K562 (cell line): ENCODE measurements around the gene PKDCC. TPM values are rescaled to one million over a fixed set of nuclear protein-coding genes. Genes with fewer than 3 reads are reported as not detected.

Experiments
- ATAC-seq: fragments of 200-7000 bp; cut with Tn5 transposase; 3 replicates; pipeline ENCODE4 v1.9.1; 2020; ENCODE audit warnings: moderate library complexity
- BruUV-seq: library from RNA; stranded (reverse); fragments of 400-500 nt; replicated peaks from 2 replicates; lab custom pipeline; 2021; lab: Mats Ljungman, UMichigan
- CTCF ChIA-PET: fragments of 300-600 bp; formaldehyde crosslinking; extraction: SDS; loops from one replicate; lab custom pipeline; 2021; ENCODE audit warnings: low intra/inter-chr PET ratio; lab: Yijun Ruan, JAX
- POLR2A ChIA-PET: fragments of 300-600, 350-650 bp; sonication (Branson Sonifier 250); formaldehyde crosslinking; extraction: SDS; loops from one replicate; lab custom pipeline; 2021; ENCODE audit warnings: antibody characterized with exemption, inconsistent platforms; lab: Yijun Ruan, JAX
- DNase-seq, 4 experiments: peaks; one replicate each; pipeline versions ENCODE4 v3.0.0 to v3.0.0-alpha.2; 2011 to 2018; ENCODE audit warnings: low spot score in 3 of 4, mixed read lengths in 3 of 4; ENCODE audit errors: extremely low read depth in 1 of 4
- FAIRE-seq: peaks from 2 replicates; lab custom pipeline; 2011; peaks lifted over from hg19 to GRCh38; lab: Jason Lieb, UNC
- H2AFZ ChIP-seq: 2 replicates; pipeline ENCODE4 v1.6.0; 2011; ENCODE audit warnings: low read depth, low read length, control low read depth, inconsistent platforms
- H3K27ac ChIP-seq: fragments of 200-600 bp; 3 replicates; pipeline ENCODE4 v1.8.0; 2011; ENCODE audit warnings: low read depth, mild to moderate bottlenecking, control low read depth, inconsistent platforms, low read length, moderate library complexity, mixed read lengths; ENCODE audit errors: extremely low read depth
- H3K27me3 ChIP-seq, 2 experiments: fragments of 300-600 bp in 1 of 2; 2 replicates in 1 of 2; 3 replicates in 1 of 2; pipeline versions ENCODE4 v1.6.0 to v1.8.0; 2011; ENCODE audit warnings: inconsistent platforms in 2 of 2, low read length in 2 of 2, mild to moderate bottlenecking in 1 of 2, mixed read lengths in 1 of 2, moderate library complexity in 1 of 2; ENCODE audit not compliant: control insufficient read depth in 2 of 2, insufficient read depth in 2 of 2
- H3K36me3 ChIP-seq: fragments of 300-600 bp; 3 replicates; pipeline ENCODE4 v1.8.0; 2011; ENCODE audit warnings: mild to moderate bottlenecking, low read length, inconsistent platforms; ENCODE audit not compliant: control insufficient read depth, insufficient read depth
- H3K4me1 ChIP-seq, 2 experiments: fragments of 200-600 bp in 1 of 2; replicated peaks in 1 of 2; 2 replicates in 1 of 2; 3 replicates in 1 of 2; pipeline versions ENCODE4 v1.5.1 to v1.8.0; 2011; ENCODE audit warnings: inconsistent platforms in 2 of 2, low read length in 2 of 2, mild to moderate bottlenecking in 1 of 2, mixed read lengths in 1 of 2, moderate library complexity in 1 of 2; ENCODE audit not compliant: control insufficient read depth in 2 of 2, insufficient read depth in 2 of 2
- H3K4me2 ChIP-seq: 2 replicates; pipeline ENCODE4 v1.6.1; 2011; ENCODE audit warnings: low read length, control low read depth, inconsistent platforms, mixed read lengths; ENCODE audit not compliant: insufficient read depth
- H3K4me3 ChIP-seq: fragments of 200-600 bp; sonication (generic), shearing (Covaris generic); 2 replicates; pipeline ENCODE4 v1.5.1; 2016; ENCODE audit warnings: control low read depth, inconsistent platforms
- H3K79me2 ChIP-seq: fragments of 200-600 bp; 3 replicates; pipeline ENCODE4 v1.8.0; 2011; ENCODE audit warnings: low read length, inconsistent platforms; ENCODE audit not compliant: control insufficient read depth, insufficient read depth
- H3K9ac ChIP-seq, 2 experiments: 2 replicates each; pipeline versions ENCODE4 v1.6.0 to v1.6.1; 2011; ENCODE audit warnings: low read depth in 2 of 2, low read length in 2 of 2, control low read depth in 1 of 2, inconsistent platforms in 1 of 2, mild to moderate bottlenecking in 1 of 2, mixed read lengths in 1 of 2; ENCODE audit not compliant: insufficient read depth in 1 of 2
- H3K9me1 ChIP-seq: one replicate; pipeline ENCODE4 v1.6.0; 2011; ENCODE audit warnings: inconsistent platforms, mild to moderate bottlenecking, low read length, moderate library complexity; ENCODE audit not compliant: control insufficient read depth, insufficient read depth
- H3K9me3 ChIP-seq: replicated peaks from 2 replicates; pipeline ENCODE4 v1.5.1; 2011; ENCODE audit warnings: low read depth, low read length, inconsistent platforms; ENCODE audit not compliant: control insufficient read depth, insufficient read depth
- H4K20me1 ChIP-seq: replicated peaks from 2 replicates; pipeline ENCODE4 v1.6.1; 2011; ENCODE audit warnings: low read length, inconsistent platforms, mixed read lengths; ENCODE audit not compliant: control insufficient read depth, insufficient read depth
- BRD9 ChIP-seq: fragments of 450-650 bp; IDR thresholded peaks from 2 replicates; pipeline ENCODE4 v1.6.1; 2018; ENCODE audit warnings: low read depth; ENCODE audit not compliant: partially characterized antibody
- COPS2 ChIP-seq: fragments of 450-650 bp; conservative IDR thresholded peaks from 2 replicates; pipeline ENCODE4 v1.6.1; 2016; ENCODE audit warnings: mild to moderate bottlenecking, moderate library complexity
- ILF3 ChIP-seq: fragments of 450-650 bp; IDR thresholded peaks from 2 replicates; pipeline ENCODE4 v1.6.1; 2018; ENCODE audit warnings: antibody characterized with exemption, mild to moderate bottlenecking, moderate library complexity, borderline replicate concordance
- MBD2 ChIP-seq: sonication (generic); IDR thresholded peaks from 2 replicates; pipeline ENCODE4 v1.6.1; 2016; ENCODE audit warnings: low read depth, borderline replicate concordance
- MCM2 ChIP-seq: fragments of 450-650 bp; IDR thresholded peaks from 2 replicates; pipeline ENCODE4 v1.6.1; 2017; ENCODE audit warnings: low read depth, mild to moderate bottlenecking
- RBM25 ChIP-seq: fragments of 200-400 bp; formaldehyde crosslinking; IDR thresholded peaks from 2 replicates; pipeline ENCODE4 v1.6.1; 2018; ENCODE audit warnings: low read length, low read depth, moderate library complexity; ENCODE audit not compliant: severe bottlenecking
- SMAD2 ChIP-seq: fragments of 150-350 bp; IDR thresholded peaks from 2 replicates; pipeline ENCODE4 v1.6.1; 2014; ENCODE audit warnings: low read depth, mild to moderate bottlenecking, low read length
- ZBTB8A ChIP-seq: fragments of 450-650 bp; IDR thresholded peaks from 2 replicates; pipeline ENCODE4 v1.6.1; 2018; ENCODE audit warnings: mild to moderate bottlenecking, moderate library complexity; ENCODE audit not compliant: partially characterized antibody
- ZNF232 ChIP-seq: sonication (generic); formaldehyde crosslinking; IDR thresholded peaks from 2 replicates; pipeline ENCODE4 v1.8.0; 2022; ENCODE audit warnings: mild to moderate bottlenecking, missing genetic modification reagents
- ZNF354B ChIP-seq: fragments of 250-450 bp; sonication (Bioruptor Pico); IDR thresholded peaks from 2 replicates; pipeline ENCODE4 v1.4.0; 2020
- WGBS: fragments of 100-300 bp; shearing (Covaris generic); methylation state at CpG from one replicate; pipeline ENCODE4 v1.1.6; 2016; ENCODE audit warnings: low coverage, mixed read lengths; ENCODE audit not compliant: insufficient coverage; ENCODE audit errors: missing lambda C conversion rate; 5-methylcytosine and 5-hydroxymethylcytosine counted together
- in situ Hi-C: fragments of 300-500 bp; cut with MboI; formaldehyde crosslinking; loops from 4 replicates; pipeline ENCODE4 v1.15.0; 2018; ENCODE audit warnings: inconsistent platforms, mixed read lengths
- intact Hi-C: fragments of 100-400 bp; cut with micrococcal nuclease; formaldehyde crosslinking; loops from 2 replicates; pipeline ENCODE4 v1.14.2; 2022
- polyA plus RNA-seq, 8 experiments: library from polyadenylated mRNA; depleted of rRNA in 4 of 8; stranded (reverse) in 5 of 8; unstranded in 3 of 8; fragments of >200 nt; fragmentation: Nextera tagmentation in 2 of 8; fragmentation: Illumina TruSeq in 1 of 8; extraction: Ambion mirVana in 2 of 8; extraction: Trizol in 1 of 8; gene quantifications; 2 replicates each; pipeline versions ENCODE4 v1.2.1 to v1.2.3, GENCODE V29; 2011 to 2014; ENCODE audit warnings: inconsistent platforms in 1 of 8, missing spikeins in 1 of 8
- total RNA-seq, 7 experiments: library from RNA; depleted of rRNA in 6 of 7; stranded (reverse); fragments of >200 nt in 6 of 7; fragmentation: Illumina TruSeq in 2 of 7; extraction: Trizol in 2 of 7; gene quantifications; 2 replicates each; pipeline versions ENCODE4 v1.2.1 to v1.2.3, GENCODE V29; 2011 to 2021; ENCODE audit warnings: low replicate concordance in 1 of 7
- TF ChIP-seq, protein P1 (sequence below): fragments of 250-450 bp; sonication (Bioruptor Pico); IDR thresholded peaks from 2 replicates; pipeline ENCODE4 v1.4.0; 2020; ENCODE audit warnings: mild to moderate bottlenecking, moderate library complexity

Gene PKDCC
- total and polyA plus RNA-seq, 9 of the 15 experiments (the other 6 are each of a cell fraction or from before 2014, with no cell fraction given): 0.62 to 14.8 (median 1.3) TPM; not detected in 2

GRCh38 chr2:42055573-42056514, 8.0 kb downstream of the PKDCC start:
- BruUV-seq: no TSS peak
- WGBS: 0% methylated on average over 4 of the region's 4 CpGs

GRCh38 chr2:42057159-42057901, 9.5 kb downstream of the PKDCC start:
- Histone ChIP-seq H3K27me3 (peaks cover 6 to 63% of the 10 kb centered on the region in 2 experiments), H3K4me1 (peaks cover 0 to 8% of the 10 kb centered on the region in 2 experiments; a peak in 3 of 5 replicates), H2AFZ (no peak overlapping the region), H3K9me3 (no peaks in the 10 kb centered on the region), H3K27ac (no peak overlapping the region), H3K4me2 (no peak overlapping the region), H3K79me2 (no peaks in the 10 kb centered on the region), H4K20me1 (peaks cover 6% of the 10 kb centered on the region; the same call in 1 of the 2 replicates), H3K9me1 (peaks cover 2% of the 10 kb centered on the region), H3K9ac (no peak overlapping the region), H3K4me3 (no peak overlapping the region), H3K36me3 (no peaks in the 10 kb centered on the region)
- BruUV-seq: no TSS peak
- intact Hi-C loops: no loop called here
- DNase-seq (no peak), FAIRE-seq (no peak), ATAC-seq (no peak)
- CTCF ChIA-PET: no interaction called here
- POLR2A ChIA-PET: interaction anchor here (0.6 to 0.8 kb wide), 3 partner anchors 16 to 75 kb away, joined by 3 read pairs; no protein-coding TSS in a partner anchor
- WGBS: 3% methylated on average over 7 of the region's 8 CpGs
- in situ Hi-C loops: no loop called here
- TF ChIP-seq ILF3 (no peak), MCM2 (no peak), COPS2 (no peak), ZBTB8A (no peak), SMAD2 (no peak), MBD2 (no peak), ZNF354B (no peak), BRD9 (no peak)
- TF ChIP-seq, protein P1, sequence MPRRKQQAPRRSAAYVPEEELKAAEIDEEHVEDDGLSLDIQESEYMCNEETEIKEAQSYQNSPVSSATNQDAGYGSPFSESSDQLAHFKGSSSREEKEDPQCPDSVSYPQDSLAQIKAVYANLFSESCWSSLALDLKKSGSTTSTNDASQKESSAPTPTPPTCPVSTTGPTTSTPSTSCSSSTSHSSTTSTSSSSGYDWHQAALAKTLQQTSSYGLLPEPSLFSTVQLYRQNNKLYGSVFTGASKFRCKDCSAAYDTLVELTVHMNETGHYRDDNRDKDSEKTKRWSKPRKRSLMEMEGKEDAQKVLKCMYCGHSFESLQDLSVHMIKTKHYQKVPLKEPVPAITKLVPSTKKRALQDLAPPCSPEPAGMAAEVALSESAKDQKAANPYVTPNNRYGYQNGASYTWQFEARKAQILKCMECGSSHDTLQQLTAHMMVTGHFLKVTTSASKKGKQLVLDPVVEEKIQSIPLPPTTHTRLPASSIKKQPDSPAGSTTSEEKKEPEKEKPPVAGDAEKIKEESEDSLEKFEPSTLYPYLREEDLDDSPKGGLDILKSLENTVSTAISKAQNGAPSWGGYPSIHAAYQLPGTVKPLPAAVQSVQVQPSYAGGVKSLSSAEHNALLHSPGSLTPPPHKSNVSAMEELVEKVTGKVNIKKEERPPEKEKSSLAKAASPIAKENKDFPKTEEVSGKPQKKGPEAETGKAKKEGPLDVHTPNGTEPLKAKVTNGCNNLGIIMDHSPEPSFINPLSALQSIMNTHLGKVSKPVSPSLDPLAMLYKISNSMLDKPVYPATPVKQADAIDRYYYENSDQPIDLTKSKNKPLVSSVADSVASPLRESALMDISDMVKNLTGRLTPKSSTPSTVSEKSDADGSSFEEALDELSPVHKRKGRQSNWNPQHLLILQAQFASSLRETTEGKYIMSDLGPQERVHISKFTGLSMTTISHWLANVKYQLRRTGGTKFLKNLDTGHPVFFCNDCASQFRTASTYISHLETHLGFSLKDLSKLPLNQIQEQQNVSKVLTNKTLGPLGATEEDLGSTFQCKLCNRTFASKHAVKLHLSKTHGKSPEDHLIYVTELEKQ (CRISPR knock-in tag): no peak

More at GRCh38 chr2:42055573-42056514, 8.0 kb downstream of the PKDCC start:
- ChIA-PET POLR2A (interaction anchor here (0.6 to 1.1 kb wide), 3 partner anchors 9 to 162 kb away, joined by 3 to 4 read pairs (median 3); no protein-coding TSS in a partner anchor), CTCF (no interaction called here)
- no peaks in the 10 kb centered on the region for H3K9me3 ChIP-seq
- peaks cover 0 to 8% of the 10 kb centered on the region in 2 experiments; a peak in 3 of 5 replicates for H3K4me1 ChIP-seq
- in situ Hi-C loops: no loop called here
- DNase-seq: no peak
- no peak for ATAC-seq
- TF ChIP-seq ZNF232 (CRISPR knock-in tag): no peak
- TF ChIP-seq RBM25: peak; percentile 29
- no peak overlapping the region for H2AFZ ChIP-seq
- H3K36me3 ChIP-seq: no peaks in the 10 kb centered on the region
- peaks cover 6 to 66% of the 10 kb centered on the region in 2 experiments; a peak in 4 of 5 replicates for H3K27me3 ChIP-seq
- no peak for FAIRE-seq
- no peak overlapping the region for H3K9ac ChIP-seq
- H3K79me2 ChIP-seq: no peaks in the 10 kb centered on the region
- no peak overlapping the region for H3K27ac ChIP-seq
- H3K9me1 ChIP-seq: peaks cover 2% of the 10 kb centered on the region
- intact Hi-C loops: no loop called here
- H3K4me3 ChIP-seq: no peak overlapping the region
- peaks cover 6% of the 10 kb centered on the region; the same call in 1 of the 2 replicates for H4K20me1 ChIP-seq
- no peak overlapping the region for H3K4me2 ChIP-seq
